ENCODE results near the gene HSPA1L. TPM values are rescaled to one million over a fixed set of nuclear protein-coding genes. Genes with fewer than 3 reads are reported as not detected.

The HSPA1L gene
- total RNA-seq, 1 experiment from 2014 or later, result 0.12 TPM

DNA sequence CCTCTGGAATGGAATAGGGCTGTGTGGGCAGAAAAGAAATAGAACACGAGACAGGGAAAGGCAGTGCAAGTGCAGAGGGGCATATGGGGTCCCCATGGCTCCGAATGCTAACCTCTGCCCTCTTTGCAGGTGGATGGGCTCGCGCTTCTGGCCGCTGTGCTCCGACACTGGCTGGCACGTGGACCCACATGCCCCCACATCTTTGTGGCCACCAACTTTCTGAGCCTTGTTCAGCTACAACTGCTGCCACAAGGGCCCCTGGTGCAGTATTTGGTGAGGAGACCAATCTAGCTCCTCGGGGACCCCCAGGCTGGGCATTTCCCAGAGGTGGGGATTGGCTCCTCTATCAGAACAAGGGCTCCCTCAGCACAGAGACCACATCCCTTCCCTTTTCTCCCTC is 53.7 kb downstream of the HSPA1L start (continued):
- TF ChIP-seq, protein P1, sequence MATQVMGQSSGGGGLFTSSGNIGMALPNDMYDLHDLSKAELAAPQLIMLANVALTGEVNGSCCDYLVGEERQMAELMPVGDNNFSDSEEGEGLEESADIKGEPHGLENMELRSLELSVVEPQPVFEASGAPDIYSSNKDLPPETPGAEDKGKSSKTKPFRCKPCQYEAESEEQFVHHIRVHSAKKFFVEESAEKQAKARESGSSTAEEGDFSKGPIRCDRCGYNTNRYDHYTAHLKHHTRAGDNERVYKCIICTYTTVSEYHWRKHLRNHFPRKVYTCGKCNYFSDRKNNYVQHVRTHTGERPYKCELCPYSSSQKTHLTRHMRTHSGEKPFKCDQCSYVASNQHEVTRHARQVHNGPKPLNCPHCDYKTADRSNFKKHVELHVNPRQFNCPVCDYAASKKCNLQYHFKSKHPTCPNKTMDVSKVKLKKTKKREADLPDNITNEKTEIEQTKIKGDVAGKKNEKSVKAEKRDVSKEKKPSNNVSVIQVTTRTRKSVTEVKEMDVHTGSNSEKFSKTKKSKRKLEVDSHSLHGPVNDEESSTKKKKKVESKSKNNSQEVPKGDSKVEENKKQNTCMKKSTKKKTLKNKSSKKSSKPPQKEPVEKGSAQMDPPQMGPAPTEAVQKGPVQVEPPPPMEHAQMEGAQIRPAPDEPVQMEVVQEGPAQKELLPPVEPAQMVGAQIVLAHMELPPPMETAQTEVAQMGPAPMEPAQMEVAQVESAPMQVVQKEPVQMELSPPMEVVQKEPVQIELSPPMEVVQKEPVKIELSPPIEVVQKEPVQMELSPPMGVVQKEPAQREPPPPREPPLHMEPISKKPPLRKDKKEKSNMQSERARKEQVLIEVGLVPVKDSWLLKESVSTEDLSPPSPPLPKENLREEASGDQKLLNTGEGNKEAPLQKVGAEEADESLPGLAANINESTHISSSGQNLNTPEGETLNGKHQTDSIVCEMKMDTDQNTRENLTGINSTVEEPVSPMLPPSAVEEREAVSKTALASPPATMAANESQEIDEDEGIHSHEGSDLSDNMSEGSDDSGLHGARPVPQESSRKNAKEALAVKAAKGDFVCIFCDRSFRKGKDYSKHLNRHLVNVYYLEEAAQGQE (IDR thresholded peaks at IDR 0.05; ENCODE audit: low read depth), result no peak
- no peak for TF ChIP-seq FOSL1 (IDR thresholded peaks at IDR 0.05; ENCODE audit: low read depth)
- no peak for TF ChIP-seq POLR2A (IDR thresholded peaks at IDR 0.05; ENCODE audit: borderline replicate concordance, extremely low read depth, insufficient read depth, insufficient read length)
- no peak for TF ChIP-seq CBX3 (IDR thresholded peaks at IDR 0.05; ENCODE audit: low read depth)
- TF ChIP-seq, protein P2, sequence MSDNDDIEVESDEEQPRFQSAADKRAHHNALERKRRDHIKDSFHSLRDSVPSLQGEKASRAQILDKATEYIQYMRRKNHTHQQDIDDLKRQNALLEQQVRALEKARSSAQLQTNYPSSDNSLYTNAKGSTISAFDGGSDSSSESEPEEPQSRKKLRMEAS (IDR thresholded peaks at IDR 0.05), result no peak
- TF ChIP-seq, protein P3, sequence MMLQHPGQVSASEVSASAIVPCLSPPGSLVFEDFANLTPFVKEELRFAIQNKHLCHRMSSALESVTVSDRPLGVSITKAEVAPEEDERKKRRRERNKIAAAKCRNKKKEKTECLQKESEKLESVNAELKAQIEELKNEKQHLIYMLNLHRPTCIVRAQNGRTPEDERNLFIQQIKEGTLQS (IDR thresholded peaks at IDR 0.05), result no peak
- TF ChIP-seq ZNF274 (IDR thresholded peaks at IDR 0.05; ENCODE audit: low read depth, low read length), result no peak

DNA sequence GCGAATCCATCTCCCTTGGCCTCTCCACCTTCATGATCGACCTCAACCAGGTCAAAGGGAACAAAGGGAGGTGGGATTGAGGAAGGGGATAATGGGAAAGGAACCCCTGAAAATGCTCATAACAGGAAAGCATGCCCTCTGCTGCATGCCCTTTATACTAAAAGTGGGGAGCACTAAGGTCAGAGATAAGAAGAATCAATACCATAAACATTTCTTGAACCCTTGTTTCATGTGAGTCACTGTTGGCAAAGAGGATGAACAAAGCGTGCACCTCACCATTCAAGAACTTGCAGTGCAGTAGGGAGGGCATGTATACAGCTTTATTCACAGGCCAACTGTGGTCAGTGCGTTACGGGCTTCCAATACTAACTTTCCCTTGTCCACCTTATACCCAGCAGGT is 54.3 kb downstream of the HSPA1L start:
- Histone ChIP-seq H3K4me2 (ENCODE audit: low read length) (no peak overlapping the region), H2AFZ (ENCODE audit: low read depth, low read length, poor library complexity, severe bottlenecking) (no peak overlapping the region), H3K9me3 (ENCODE audit: control insufficient read depth in 1 of 2, insufficient read depth in 1 of 2, low read depth in 1 of 2, low read length in 2 of 2) (no peaks in the 10 kb centered on the region), H3K27me3 (ENCODE audit: insufficient read depth, low read length) (no peaks in the 10 kb centered on the region), H3K36me3 (ENCODE audit: control insufficient read depth in 1 of 2, insufficient read depth in 2 of 2, low read length in 2 of 2) (peaks cover 3 to 34% of the 10 kb centered on the region in 2 experiments; a peak in 2 of 4 replicates), H3K9me2 (ENCODE audit: insufficient read depth) (no peaks in the 10 kb centered on the region), H3K79me2 (ENCODE audit: insufficient read depth, low read length) (no peaks in the 10 kb centered on the region), H3K9ac (ENCODE audit: low read length) (no peak overlapping the region), H4K20me1 (ENCODE audit: insufficient read depth) (no peaks in the 10 kb centered on the region), H3K27ac (ENCODE audit: low read depth, low read length) (no peak overlapping the region), H3K4me1 (ENCODE audit: control insufficient read depth in 1 of 2, insufficient read depth in 2 of 2, low read length in 2 of 2) (peaks cover 7 to 18% of the 10 kb centered on the region in 2 experiments; a peak in 3 of 4 replicates), H3K4me3 (replicated peaks in 1 of 2; ENCODE audit: low read depth in 1 of 2, low read length in 2 of 2) (no peak overlapping the region)
- intact Hi-C loops (cut with micrococcal nuclease), result no loop called here
- TF ChIP-seq YY1 (IDR thresholded peaks at IDR 0.05; ENCODE audit: extremely low read depth, insufficient replicate concordance, low read depth, low read length), result no peak
- TF ChIP-seq, protein P4, sequence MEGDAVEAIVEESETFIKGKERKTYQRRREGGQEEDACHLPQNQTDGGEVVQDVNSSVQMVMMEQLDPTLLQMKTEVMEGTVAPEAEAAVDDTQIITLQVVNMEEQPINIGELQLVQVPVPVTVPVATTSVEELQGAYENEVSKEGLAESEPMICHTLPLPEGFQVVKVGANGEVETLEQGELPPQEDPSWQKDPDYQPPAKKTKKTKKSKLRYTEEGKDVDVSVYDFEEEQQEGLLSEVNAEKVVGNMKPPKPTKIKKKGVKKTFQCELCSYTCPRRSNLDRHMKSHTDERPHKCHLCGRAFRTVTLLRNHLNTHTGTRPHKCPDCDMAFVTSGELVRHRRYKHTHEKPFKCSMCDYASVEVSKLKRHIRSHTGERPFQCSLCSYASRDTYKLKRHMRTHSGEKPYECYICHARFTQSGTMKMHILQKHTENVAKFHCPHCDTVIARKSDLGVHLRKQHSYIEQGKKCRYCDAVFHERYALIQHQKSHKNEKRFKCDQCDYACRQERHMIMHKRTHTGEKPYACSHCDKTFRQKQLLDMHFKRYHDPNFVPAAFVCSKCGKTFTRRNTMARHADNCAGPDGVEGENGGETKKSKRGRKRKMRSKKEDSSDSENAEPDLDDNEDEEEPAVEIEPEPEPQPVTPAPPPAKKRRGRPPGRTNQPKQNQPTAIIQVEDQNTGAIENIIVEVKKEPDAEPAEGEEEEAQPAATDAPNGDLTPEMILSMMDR (IDR thresholded peaks at IDR 0.05 in 2 of 3, conservative IDR thresholded peaks at IDR 0.05 in 1 of 3; ENCODE audit: borderline replicate concordance in 1 of 3, insufficient read depth in 1 of 3, low read depth in 2 of 3, low read length in 2 of 3), result 0 out of 6 replicates have a peak, but pooled peaks of 1 of the 3 experiments have one; percentile 4
- RAD21 ChIA-PET (ENCODE audit: low non-redundant PET in 1 of 2, low total read pairs in 2 of 2, uncharacterized antibody in 2 of 2, unreplicated experiment in 2 of 2), result no interaction called here
- CTCF ChIA-PET, result interaction anchor here (1.4 kb wide), 1 partner anchor 9 kb away, joined by 6 read pairs; no protein-coding TSS in a partner anchor
- BruUV-seq (replicated peaks), result no TSS peak
- POLR2A ChIA-PET, result no interaction called here
- DNase-seq (ENCODE audit: low read depth, low spot score), result no peak
- ATAC-seq, result no peak

Other genes with a start within 250 kb of the HSPA1L start
- 1.1 TPM for gene LTA, start 243.0 kb downstream of the HSPA1L start, total RNA-seq (2021; ENCODE audit: unreplicated experiment)
- gene TNF, start 239.7 kb downstream of the HSPA1L start, total RNA-seq (2021; ENCODE audit: unreplicated experiment), result 0.59 TPM
- 0.64 TPM for gene LTB, start 232.9 kb downstream of the HSPA1L start, total RNA-seq (2021; ENCODE audit: unreplicated experiment)
- 0.69 TPM for gene LST1, start 229.0 kb downstream of the HSPA1L start, total RNA-seq (2021; ENCODE audit: unreplicated experiment)
- not detected for gene NCR3, start 222.3 kb downstream of the HSPA1L start, total RNA-seq (2021; ENCODE audit: unreplicated experiment)
- gene AIF1, start 200.0 kb downstream of the HSPA1L start, total RNA-seq (2021; ENCODE audit: unreplicated experiment), result not detected
- gene PRRC2A, start 194.6 kb downstream of the HSPA1L start, total RNA-seq (2021; ENCODE audit: unreplicated experiment), result 250 TPM
- 368 TPM for gene BAG6, start 162.6 kb downstream of the HSPA1L start, total RNA-seq (2021; ENCODE audit: unreplicated experiment)
- gene APOM, start 159.4 kb downstream of the HSPA1L start, total RNA-seq (2021; ENCODE audit: unreplicated experiment), result 2.2 TPM
- 13.4 TPM for gene C6orf47, start 154.5 kb downstream of the HSPA1L start, total RNA-seq (2021; ENCODE audit: unreplicated experiment)
- 14.8 TPM for gene GPANK1, start 150.3 kb downstream of the HSPA1L start, total RNA-seq (2021; ENCODE audit: unreplicated experiment)
- 210 TPM for gene CSNK2B, start 149.2 kb downstream of the HSPA1L start, total RNA-seq (2021; ENCODE audit: unreplicated experiment)
- gene LY6G5B, start 145.3 kb downstream of the HSPA1L start, total RNA-seq (2021; ENCODE audit: unreplicated experiment), result 15.4 TPM
- gene LY6G5C, start 134.2 kb downstream of the HSPA1L start, total RNA-seq (2021; ENCODE audit: unreplicated experiment), result 1.7 TPM
- 32.4 TPM for gene ABHD16A, start 112.0 kb downstream of the HSPA1L start, total RNA-seq (2021; ENCODE audit: unreplicated experiment)
- gene LY6G6F, start 108.4 kb downstream of the HSPA1L start, total RNA-seq (2021; ENCODE audit: unreplicated experiment), result not detected
- not detected for gene LY6G6D, start 99.9 kb downstream of the HSPA1L start, total RNA-seq (2021; ENCODE audit: unreplicated experiment)
- 0.54 TPM for gene LY6G6C, start 93.5 kb downstream of the HSPA1L start, total RNA-seq (2021; ENCODE audit: unreplicated experiment)
- gene MPIG6B, start 91.9 kb downstream of the HSPA1L start, total RNA-seq (2021; ENCODE audit: unreplicated experiment), result 0.42 TPM
- 43.4 TPM for gene DDAH2, start 86.0 kb downstream of the HSPA1L start, total RNA-seq (2021; ENCODE audit: unreplicated experiment)
- gene CLIC1, start 78.8 kb downstream of the HSPA1L start, total RNA-seq (2021; ENCODE audit: unreplicated experiment), result 432 TPM
- gene MSH5, start 75.3 kb downstream of the HSPA1L start, total RNA-seq (2021; ENCODE audit: unreplicated experiment), result 90.4 TPM
- 18.2 TPM for gene SAPCD1, start 52.6 kb downstream of the HSPA1L start, total RNA-seq (2021; ENCODE audit: unreplicated experiment)
- 14.6 TPM for gene VWA7, start 38.0 kb downstream of the HSPA1L start, total RNA-seq (2021; ENCODE audit: unreplicated experiment)
- 254 TPM for gene VARS1, start 19.5 kb downstream of the HSPA1L start, total RNA-seq (2021; ENCODE audit: unreplicated experiment)
- gene LSM2, start 8.3 kb downstream of the HSPA1L start, total RNA-seq (2021; ENCODE audit: unreplicated experiment), result 89.7 TPM
- gene HSPA1A, start 260 bp upstream of the HSPA1L start, total RNA-seq (2021; ENCODE audit: unreplicated experiment), result 5.0 TPM
- gene HSPA1B, start 12.5 kb upstream of the HSPA1L start, total RNA-seq (2021; ENCODE audit: unreplicated experiment), result 214 TPM
- 15.1 TPM for gene NEU1, start 47.5 kb upstream of the HSPA1L start, total RNA-seq (2021; ENCODE audit: unreplicated experiment)
- gene SLC44A4, start 63.7 kb upstream of the HSPA1L start, total RNA-seq (2021; ENCODE audit: unreplicated experiment), result 0.74 TPM
- gene EHMT2, start 82.4 kb upstream of the HSPA1L start, total RNA-seq (2021; ENCODE audit: unreplicated experiment), result 84.0 TPM
- 10.3 TPM for gene ZBTB12, start 86.8 kb upstream of the HSPA1L start, total RNA-seq (2021; ENCODE audit: unreplicated experiment)
- 3.1 TPM for gene C2, start 112.4 kb upstream of the HSPA1L start, total RNA-seq (2021; ENCODE audit: unreplicated experiment)
- gene CFB, start 130.8 kb upstream of the HSPA1L start, total RNA-seq (2021; ENCODE audit: unreplicated experiment), result 1.5 TPM
- gene NELFE, start 143.7 kb upstream of the HSPA1L start, total RNA-seq (2021; ENCODE audit: unreplicated experiment), result 68.3 TPM
- gene SKIC2, start 143.9 kb upstream of the HSPA1L start, total RNA-seq (2021; ENCODE audit: unreplicated experiment), result 68.0 TPM
- 16.4 TPM for gene DXO, start 156.9 kb upstream of the HSPA1L start, total RNA-seq (2021; ENCODE audit: unreplicated experiment)
- 5.1 TPM for gene C4A, start 166.8 kb upstream of the HSPA1L start, total RNA-seq (2021; ENCODE audit: unreplicated experiment)
- gene C4B, start 199.5 kb upstream of the HSPA1L start, total RNA-seq (2021; ENCODE audit: unreplicated experiment), result 6.3 TPM
- gene CYP21A2, start 223.1 kb upstream of the HSPA1L start, total RNA-seq (2021; ENCODE audit: unreplicated experiment), result 1.4 TPM